Psoas muscle (tissue), 8 donors: Measurements from ENCODE around the gene FBXO10. TPM values are rescaled to one million over a fixed set of nuclear protein-coding genes. Genes with fewer than 3 reads are reported as not detected.

Experiments used
- ATAC-seq, 4 donors: fragments of 200-7000 bp; cut with Tn5 transposase; one replicate each; pipeline ENCODE4 v1.9.1; 2020; ENCODE audit warnings: moderate library complexity in 3 of 4, mild to moderate bottlenecking in 2 of 4
- DNase-seq, 2 donors: peaks; one replicate each; pipeline ENCODE4 v3.0.0-alpha.2; 2020
- H3K27ac ChIP-seq: fragments of 200-600 bp; one replicate; pipeline ENCODE4 v1.8.0; 2022
- H3K27me3 ChIP-seq, 3 donors: fragments of 200-600 bp in 1 of 3; one replicate each; pipeline versions ENCODE4 v1.6.1 to v1.8.0; 2013 to 2022; ENCODE audit warnings: low read length in 2 of 3, mild to moderate bottlenecking in 2 of 3, moderate library complexity in 1 of 3; ENCODE audit not compliant: insufficient read depth in 3 of 3
- H3K36me3 ChIP-seq, 2 donors: fragments of 200-600 bp in 1 of 2; one replicate each; pipeline versions ENCODE4 v1.6.1 to v1.8.0; 2013 to 2022; ENCODE audit warnings: low read depth in 1 of 2, mild to moderate bottlenecking in 1 of 2, moderate library complexity in 1 of 2; ENCODE audit not compliant: insufficient read depth in 1 of 2
- H3K4me1 ChIP-seq: fragments of 200-600 bp; one replicate; pipeline ENCODE4 v1.8.0; 2022
- H3K4me3 ChIP-seq: fragments of 200-600 bp; one replicate; pipeline ENCODE4 v1.8.0; 2022; ENCODE audit warnings: mild to moderate bottlenecking
- H3K9me3 ChIP-seq: fragments of 200-600 bp; one replicate; pipeline ENCODE4 v1.8.0; 2022
- CTCF ChIP-seq: fragments of 200-600 bp; IDR thresholded peaks from one replicate; pipeline ENCODE4 v1.8.0; 2022; ENCODE audit warnings: antibody characterized with exemption
- WGBS, 3 donors: extraction: QIAGEN DNeasy Blood & Tissue Kit; methylation state at CpG; one replicate each; pipeline versions ENCODE4 v1.1.6 to v1.1.7; 2013; 5-methylcytosine and 5-hydroxymethylcytosine counted together
- intact Hi-C, 2 donors: fragments of 100-400 bp; cut with DNase I; formaldehyde crosslinking; loops; one replicate each; pipeline versions ENCODE4 v1.11.0 to v1.14.2; 2022
- polyA plus RNA-seq, 3 donors: library from polyadenylated mRNA; stranded (reverse); fragments of 200-250 nt; gene quantifications; one replicate each; pipeline ENCODE4 v1.2.3, GENCODE V29; 2013
- total RNA-seq, 4 donors: library from RNA; stranded (reverse); fragmentation: NEBNext Ultra II Directional in 2 of 4; extraction: Animal tissue kit (Norgen Biotek cat#: 25700) in 2 of 4; gene quantifications; one replicate each; pipeline versions ENCODE4 v1.2.1 to v1.2.4, GENCODE V29; 2021 to 2023
- donor health status: healthy with polysubstance abuse.
- donor health status: DM: no; HTN: no; CAD: no; lungs with moderate emphysema.
- donor health status: Bipolar disorder and iron deficiency.
- donor health status: healthy.
- donor health status: DM: yes; HTN: yes; CAD: no.
- donor health status: DM: no; HTN: no; CAD: no.
- donor health status: DM: no; HTN: no; CAD: no.
- donor health status: DM: yes; HTN: yes; CAD: no.

Gene FBXO10
- total and polyA plus RNA-seq, 7 donors = 12.1 to 90.4 (median 31.7) TPM

- Histone ChIP-seq H3K4me3 (no peak overlapping the region), H3K27ac (no peak overlapping the region), H3K4me1 (no peaks in the 10 kb centered on the region), H3K9me3 (no peaks in the 10 kb centered on the region), H3K36me3 (no peaks in the 10 kb centered on the region), H3K27me3 (no peaks in the 10 kb centered on the region)
- ATAC-seq (no peak), DNase-seq (no peak)
- intact Hi-C loops = loop anchor here in 1 of 2 donors (10.0 kb wide), 1 partner anchor 111 kb away; no protein-coding TSS in a partner anchor
- WGBS, 3 donors = 79 to 93% (median 89%) methylated on average over 1 of the region's 1 CpG
- no peak for TF ChIP-seq CTCF
Observed at GRCh38 chr9:37624073-37624472, 47.9 kb upstream of the FBXO10 start.

- TF ChIP-seq CTCF = no peak
- ATAC-seq = no peak
- 90 to 93% (median 90%) methylated on average over 2 of the region's 2 CpGs for WGBS, 3 donors
- no peaks in the 10 kb centered on the region for H3K27me3 ChIP-seq
- no peaks in the 10 kb centered on the region for H3K9me3 ChIP-seq
- no peaks in the 10 kb centered on the region for H3K4me1 ChIP-seq
- intact Hi-C loops = loop anchor here in 1 of 2 donors (10.0 kb wide), 1 partner anchor 112 kb away; no protein-coding TSS in a partner anchor
- no peak for DNase-seq
- no peaks in the 10 kb centered on the region for H3K36me3 ChIP-seq
- no peak overlapping the region for H3K27ac ChIP-seq
- H3K4me3 ChIP-seq = no peak overlapping the region
Observed at GRCh38 chr9:37623267-37623666, 47.1 kb upstream of the FBXO10 start.

- Histone ChIP-seq H3K4me1 (no peaks in the 10 kb centered on the region), H3K4me3 (no peak overlapping the region), H3K27ac (no peak overlapping the region), H3K9me3 (no peaks in the 10 kb centered on the region), H3K27me3 (no peaks in the 10 kb centered on the region), H3K36me3 (no peaks in the 10 kb centered on the region)
- no peak for TF ChIP-seq CTCF
- DNase-seq = no peak
- ATAC-seq = no peak
- intact Hi-C loops = loop anchor here in 1 of 2 donors (10.0 kb wide), 1 partner anchor 112 kb away; no protein-coding TSS in a partner anchor
- WGBS, 3 donors = 79 to 82% (median 81%) methylated on average over 4 of the region's 4 CpGs
Observed at GRCh38 chr9:37622462-37622861, 46.3 kb upstream of the FBXO10 start.

- H3K9me3 ChIP-seq = no peaks in the 10 kb centered on the region
- H3K27me3 ChIP-seq = no peaks in the 10 kb centered on the region
- no peaks in the 10 kb centered on the region for H3K36me3 ChIP-seq
- H3K4me3 ChIP-seq = no peak overlapping the region
- intact Hi-C loops = loop anchor here in 1 of 2 donors (10.0 kb wide), 1 partner anchor 113 kb away; no protein-coding TSS in a partner anchor
- ATAC-seq = no peak
- no peak overlapping the region for H3K27ac ChIP-seq
- no peak for TF ChIP-seq CTCF
- 63 to 67% (median 63%) methylated on average over 9 of the region's 9 CpGs for WGBS, 3 donors
- no peaks in the 10 kb centered on the region for H3K4me1 ChIP-seq
- DNase-seq = no peak
Observed at GRCh38 chr9:37621273-37622121, 45.3 kb upstream of the FBXO10 start.
